HepG2 (cell line): ENCODE results near the gene USP8. TPM values are rescaled to one million over a fixed set of nuclear protein-coding genes. Genes with fewer than 3 reads are reported as not detected.

Source experiments
- ATAC-seq: fragments of 200-7000 bp; cut with Tn5 transposase; 3 replicates; pipeline ENCODE4 v1.9.1; 2020; ENCODE audit warnings: mild to moderate bottlenecking, moderate library complexity
- BruUV-seq: library from RNA; stranded (reverse); fragments of 400-500 nt; replicated peaks from 2 replicates; lab custom pipeline; 2021; lab: Mats Ljungman, UMichigan
- CTCF ChIA-PET: fragments of 300-600 bp; formaldehyde crosslinking; extraction: SDS; loops from one replicate; lab custom pipeline; 2021; ENCODE audit warnings: low total read pairs, inconsistent platforms, low intra/inter-chr PET ratio; lab: Yijun Ruan, JAX
- POLR2A ChIA-PET: fragments of 350-600 bp; sonication (Branson Sonifier 250); formaldehyde crosslinking; loops from one replicate; lab custom pipeline; 2020; ENCODE audit warnings: antibody characterized with exemption, inconsistent platforms; lab: Yijun Ruan, JAX
- DNase-seq: peaks from one replicate; pipeline ENCODE4 v3.0.0-alpha.2; 2015; ENCODE audit warnings: low spot score
- FAIRE-seq: peaks from 3 replicates; lab custom pipeline; 2011; peaks lifted over from hg19 to GRCh38; lab: Jason Lieb, UNC
- H2AFZ ChIP-seq: one replicate; pipeline ENCODE4 v1.6.1; 2011; ENCODE audit warnings: low read length, inconsistent platforms
- H3K27ac ChIP-seq: fragments of 300-600 bp; 3 replicates; pipeline ENCODE4 v1.8.0; 2011; ENCODE audit warnings: mixed run types, mild to moderate bottlenecking, mixed read lengths, low read length, inconsistent platforms; ENCODE audit not compliant: insufficient read depth; ENCODE audit errors: extremely low read length
- H3K27me3 ChIP-seq, 2 experiments: fragments of 200-600 bp in 1 of 2; 2 replicates in 1 of 2; 3 replicates in 1 of 2; pipeline versions ENCODE4 v1.6.0 to v1.8.0; 2011; ENCODE audit warnings: low read length in 2 of 2, mild to moderate bottlenecking in 2 of 2, moderate library complexity in 2 of 2, inconsistent platforms in 1 of 2; ENCODE audit not compliant: insufficient read depth in 2 of 2, control insufficient read depth in 1 of 2
- H3K36me3 ChIP-seq, 2 experiments: fragments of 200-600 bp in 1 of 2; replicated peaks in 1 of 2; 2 replicates in 1 of 2; 3 replicates in 1 of 2; pipeline versions ENCODE4 v1.5.1 to v1.8.0; 2011; ENCODE audit warnings: low read length in 2 of 2, inconsistent platforms in 1 of 2; ENCODE audit not compliant: insufficient read depth in 2 of 2, control insufficient read depth in 1 of 2
- H3K4me1 ChIP-seq: 2 replicates; pipeline ENCODE4 v1.5.1; 2012; ENCODE audit warnings: low read length, inconsistent platforms; ENCODE audit not compliant: insufficient read depth
- H3K4me2 ChIP-seq: 2 replicates; pipeline ENCODE4 v1.6.0; 2011; ENCODE audit warnings: low read depth, low read length, inconsistent platforms
- H3K4me3 ChIP-seq, 3 experiments: fragments of 200-600 bp in 1 of 3; sonication (generic), shearing (Covaris generic) in 1 of 3; replicated peaks in 1 of 3; 2 replicates each; pipeline ENCODE4 v1.5.1; 2011 to 2016; ENCODE audit warnings: low read length in 3 of 3, inconsistent platforms in 2 of 3, low read depth in 2 of 3, mild to moderate bottlenecking in 2 of 3, control low read depth in 1 of 3, mixed read lengths in 1 of 3; ENCODE audit not compliant: insufficient read depth in 1 of 3
- H3K79me2 ChIP-seq: one replicate; pipeline ENCODE4 v1.6.1; 2011; ENCODE audit warnings: low read length, inconsistent platforms; ENCODE audit not compliant: insufficient read depth
- H3K9ac ChIP-seq: 2 replicates; pipeline ENCODE4 v1.6.0; 2011; ENCODE audit warnings: mild to moderate bottlenecking, low read depth, low read length, inconsistent platforms; ENCODE audit not compliant: insufficient read depth
- H3K9me3 ChIP-seq: 2 replicates; pipeline ENCODE4 v1.5.1; 2012; ENCODE audit warnings: mild to moderate bottlenecking, low read length
- H4K20me1 ChIP-seq: 2 replicates; pipeline ENCODE4 v1.6.0; 2011; ENCODE audit warnings: inconsistent platforms, mild to moderate bottlenecking, low read length, moderate library complexity; ENCODE audit not compliant: insufficient read depth
- DNMT3B ChIP-seq: conservative IDR thresholded peaks from 2 replicates; pipeline ENCODE4 v1.6.1; 2016; ENCODE audit warnings: missing biosample characterization, control low read depth
- GABPB1 ChIP-seq: IDR thresholded peaks from 2 replicates; pipeline ENCODE4 v1.6.1; 2016; ENCODE audit warnings: mild to moderate bottlenecking, missing genetic modification reagents, moderate library complexity, missing compliant biosample characterization
- HOXA7 ChIP-seq: sonication (generic); formaldehyde crosslinking; IDR thresholded peaks from 2 replicates; pipeline ENCODE4 v1.8.1; 2022; ENCODE audit warnings: mild to moderate bottlenecking, missing genetic modification reagents, moderate library complexity
- KAT7 ChIP-seq: IDR thresholded peaks from 2 replicates; pipeline ENCODE4 v1.6.1; 2018; ENCODE audit warnings: borderline replicate concordance, missing compliant biosample characterization
- MAFG ChIP-seq: sonication (generic); formaldehyde crosslinking; IDR thresholded peaks from 2 replicates; pipeline ENCODE4 v1.5.1; 2020; ENCODE audit warnings: mild to moderate bottlenecking, missing genetic modification reagents
- MEF2D ChIP-seq: sonication (generic); formaldehyde crosslinking; IDR thresholded peaks from 2 replicates; pipeline ENCODE4 v1.5.1; 2020; ENCODE audit warnings: mild to moderate bottlenecking, missing genetic modification reagents
- NCOA1 ChIP-seq: sonication (generic); formaldehyde crosslinking; IDR thresholded peaks from 2 replicates; pipeline ENCODE4 v1.9.0; 2021; ENCODE audit warnings: missing genetic modification reagents
- PHF5A ChIP-seq: IDR thresholded peaks from one replicate; pipeline ENCODE4 v1.6.1; 2018; ENCODE audit warnings: low read depth, missing genetic modification reagents; ENCODE audit not compliant: unreplicated experiment
- POGK ChIP-seq: sonication (generic); formaldehyde crosslinking; conservative IDR thresholded peaks from 2 replicates; pipeline ENCODE4 v1.8.0; 2022; ENCODE audit warnings: mild to moderate bottlenecking, moderate library complexity, missing genetic modification reagents
- TMF1 ChIP-seq: sonication (generic); formaldehyde crosslinking; IDR thresholded peaks from 2 replicates; pipeline ENCODE4 v1.8.1; 2022; ENCODE audit warnings: low read depth, missing genetic modification reagents
- ZIK1 ChIP-seq: sonication (generic); formaldehyde crosslinking; IDR thresholded peaks from 2 replicates; pipeline ENCODE4 v1.5.0; 2020; ENCODE audit warnings: mild to moderate bottlenecking, low read depth, missing genetic modification reagents, borderline replicate concordance
- ZNF274 ChIP-seq: sonication (generic); formaldehyde crosslinking; IDR thresholded peaks from 2 replicates; pipeline ENCODE4 v1.5.1; 2020; ENCODE audit warnings: mild to moderate bottlenecking, missing genetic modification reagents
- ZNF607 ChIP-seq: sonication (generic); formaldehyde crosslinking; IDR thresholded peaks from 2 replicates; pipeline ENCODE4 v1.5.1; 2020; ENCODE audit warnings: missing genetic modification reagents, mild to moderate bottlenecking, borderline replicate concordance
- ZNF737 ChIP-seq: sonication (generic); formaldehyde crosslinking; IDR thresholded peaks from 2 replicates; pipeline ENCODE4 v1.5.0; 2020; ENCODE audit warnings: missing genetic modification reagents, mild to moderate bottlenecking, borderline replicate concordance
- ZNF749 ChIP-seq: sonication (generic); formaldehyde crosslinking; IDR thresholded peaks from 2 replicates; pipeline ENCODE4 v1.8.0; 2022; ENCODE audit warnings: mild to moderate bottlenecking, missing genetic modification reagents, moderate library complexity, borderline replicate concordance
- WGBS: methylation state at CpG from one replicate; pipeline ENCODE4 v1.1.6; 2017; ENCODE audit warnings: low lambda C conversion rate; 5-methylcytosine and 5-hydroxymethylcytosine counted together
- in situ Hi-C: cut with HindIII; loops from 2 replicates; pipeline ENCODE4 v1.10.0; 2017; ENCODE audit warnings: low pct_unique_long_range_greater_than_20kb; ENCODE audit not compliant: extremely low pct_ligation_motif_present
- intact Hi-C: fragments of 100-400 bp; cut with micrococcal nuclease; formaldehyde crosslinking; loops from one replicate; pipeline ENCODE4 v1.10.0; 2022; ENCODE audit not compliant: unreplicated experiment
- polyA plus RNA-seq, 8 experiments: library from polyadenylated mRNA; depleted of rRNA in 3 of 8; stranded (reverse) in 7 of 8; unstranded in 1 of 8; fragments of >200 nt; fragmentation: Illumina TruSeq in 4 of 8; extraction: Trizol in 4 of 8; gene quantifications; 2 replicates each; pipeline versions ENCODE4 v1.2.1 to v1.2.3, GENCODE V29; 2011 to 2016; ENCODE audit warnings: low read depth in 4 of 8, missing spikeins in 1 of 8, mixed read lengths in 1 of 8; ENCODE audit not compliant: insufficient read depth in 1 of 8
- total RNA-seq, 5 experiments: library from RNA; depleted of rRNA; stranded (reverse); fragments of >200 nt; fragmentation: Illumina TruSeq; extraction: Trizol; gene quantifications; 2 replicates each; pipeline ENCODE4 v1.2.3, GENCODE V29; 2016; ENCODE audit warnings: low read depth in 1 of 5
- TF ChIP-seq, protein P1 (sequence below): IDR thresholded peaks from 2 replicates; pipeline ENCODE4 v1.6.1; 2016; ENCODE audit warnings: missing genetic modification reagents, missing compliant biosample characterization

The USP8 gene
- total and polyA plus RNA-seq, 2 of the 13 experiments (the other 11 are each of a cell fraction or from before 2014, with no cell fraction given), result 36.4 to 50.7 TPM

GRCh38 chr15:50506121-50506520 lies 81.9 kb downstream of the USP8 start:
- Histone ChIP-seq H3K27ac (no peak overlapping the region), H3K4me2 (no peak overlapping the region), H3K9me3 (no peaks in the 10 kb centered on the region), H3K36me3 (peaks cover 0 to 15% of the 10 kb centered on the region in 2 experiments; a peak in 1 of 5 replicates), H2AFZ (no peak overlapping the region), H3K27me3 (no peaks in the 10 kb centered on the region), H4K20me1 (no peaks in the 10 kb centered on the region), H3K4me1 (no peaks in the 10 kb centered on the region), H3K4me3 (no peak overlapping the region), H3K79me2 (no peaks in the 10 kb centered on the region), H3K9ac (no peak overlapping the region)
- no TSS peak for BruUV-seq
- ChIA-PET CTCF (no interaction called here), POLR2A (no interaction called here)
- in situ Hi-C loops (no loop called here), intact Hi-C loops (no loop called here)
- 93% methylated on average over 8 of the region's 8 CpGs for WGBS
- FAIRE-seq (no peak), DNase-seq (peak; percentile 7), ATAC-seq (peak; percentile 72)
- TF ChIP-seq ZNF607 (CRISPR knock-in tag) (no peak), POGK (CRISPR knock-in tag) (no peak), MEF2D (CRISPR knock-in tag) (no peak), NCOA1 (CRISPR knock-in tag) (no peak), ZNF737 (CRISPR knock-in tag) (no peak), ZNF749 (CRISPR knock-in tag) (no peak), TMF1 (CRISPR knock-in tag) (0 out of 2 replicates have a peak, but pooled peaks have one; percentile 37)

DNA sequence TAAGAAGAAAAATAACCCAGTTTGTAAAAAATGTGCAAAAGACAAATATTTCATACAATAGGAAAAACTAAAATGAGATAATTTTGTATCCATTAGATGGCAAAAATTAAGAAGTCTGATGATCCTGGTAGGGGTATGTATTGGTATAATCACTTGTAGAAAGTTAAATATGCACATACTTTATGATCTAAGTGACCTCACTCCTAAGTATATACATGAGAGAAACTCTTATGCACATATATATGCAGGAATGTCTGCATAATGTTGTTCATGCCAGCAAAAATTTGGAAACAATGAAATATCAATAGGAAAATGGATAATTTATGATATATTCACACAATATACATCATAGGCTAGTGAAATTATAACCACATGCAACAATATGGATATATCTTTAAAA lies 88.8 kb downstream of the USP8 start:
- ChIA-PET POLR2A (no interaction called here), CTCF (no interaction called here)
- H3K27ac ChIP-seq, result no peak overlapping the region
- DNase-seq, result no peak
- H3K9me3 ChIP-seq, result no peaks in the 10 kb centered on the region
- no peaks in the 10 kb centered on the region; a peak in 1 of 5 replicates for H3K27me3 ChIP-seq
- H3K79me2 ChIP-seq, result no peaks in the 10 kb centered on the region
- no peaks in the 10 kb centered on the region for H4K20me1 ChIP-seq
- no peak overlapping the region for H2AFZ ChIP-seq
- in situ Hi-C loops (no loop called here), intact Hi-C loops (no loop called here)
- H3K9ac ChIP-seq, result no peak overlapping the region
- no peak for ATAC-seq
- H3K4me1 ChIP-seq, result no peaks in the 10 kb centered on the region
- FAIRE-seq, result no peak
- no peak overlapping the region for H3K4me2 ChIP-seq
- H3K4me3 ChIP-seq, result no peak overlapping the region
- H3K36me3 ChIP-seq, result no peaks in the 10 kb centered on the region
- no TSS peak for BruUV-seq
- TF ChIP-seq, protein P1, sequence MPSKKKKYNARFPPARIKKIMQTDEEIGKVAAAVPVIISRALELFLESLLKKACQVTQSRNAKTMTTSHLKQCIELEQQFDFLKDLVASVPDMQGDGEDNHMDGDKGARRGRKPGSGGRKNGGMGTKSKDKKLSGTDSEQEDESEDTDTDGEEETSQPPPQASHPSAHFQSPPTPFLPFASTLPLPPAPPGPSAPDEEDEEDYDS, result no peak
- TF ChIP-seq ZNF274 (CRISPR knock-in tag) (no peak), ZIK1 (CRISPR knock-in tag) (no peak), KAT7 (no peak), HOXA7 (CRISPR knock-in tag) (no peak), DNMT3B (CRISPR knock-in tag) (no peak), GABPB1 (CRISPR knock-in tag) (no peak), MAFG (CRISPR knock-in tag) (no peak), PHF5A (CRISPR knock-in tag) (no peak)
